GM18498 (cell line): Measurements from ENCODE around the gene ROR1.

Experiments
- ATAC-seq: cut with Tn5 transposase; IDR thresholded peaks from one replicate; pipeline ENCODE4 v1.9.1; 2021; ENCODE audit warnings: mild to moderate bottlenecking, moderate library complexity; ENCODE audit not compliant: unreplicated experiment

The ROR1 gene

GRCh38 chr1:64046243-64046642 is 272.4 kb downstream of the ROR1 start:
- no peak for ATAC-seq

GRCh38 chr1:64046891-64047290 is 273.1 kb downstream of the ROR1 start:
- ATAC-seq: no peak

- ATAC-seq: no peak
Measured at GRCh38 chr1:64047549-64047996, 273.8 kb downstream of the ROR1 start.

GRCh38 chr1:64049900-64050540 is 276.2 kb downstream of the ROR1 start:
- no peak for ATAC-seq

GRCh38 chr1:64050601-64051000 is 276.8 kb downstream of the ROR1 start:
- no peak for ATAC-seq

- ATAC-seq: no peak
Measured at GRCh38 chr1:64051796-64052195, 278.0 kb downstream of the ROR1 start.

- no peak for ATAC-seq
Measured at GRCh38 chr1:64052777-64053176, 279.0 kb downstream of the ROR1 start.

GRCh38 chr1:64055310-64055709 is 281.5 kb downstream of the ROR1 start:
- ATAC-seq: no peak

- ATAC-seq: no peak
Measured at GRCh38 chr1:64059556-64059955, 285.7 kb downstream of the ROR1 start.

GRCh38 chr1:64060611-64061302 is 286.9 kb downstream of the ROR1 start:
- no peak for ATAC-seq

GRCh38 chr1:64061430-64062104 is 287.8 kb downstream of the ROR1 start:
- ATAC-seq: no peak

- no peak for ATAC-seq
Measured at GRCh38 chr1:64062529-64062928, 288.7 kb downstream of the ROR1 start.

- no peak for ATAC-seq
Measured at GRCh38 chr1:64062941-64063581, 289.2 kb downstream of the ROR1 start.

GRCh38 chr1:64065571-64065970 is 291.8 kb downstream of the ROR1 start:
- ATAC-seq: no peak

GRCh38 chr1:64072089-64072793 is 298.4 kb downstream of the ROR1 start:
- no peak for ATAC-seq

GRCh38 chr1:64073705-64074104 is 299.9 kb downstream of the ROR1 start:
- no peak for ATAC-seq

- ATAC-seq: no peak
Measured at GRCh38 chr1:64074767-64075166, 300.9 kb downstream of the ROR1 start.

GRCh38 chr1:64077281-64077940 is 303.6 kb downstream of the ROR1 start:
- no peak for ATAC-seq

GRCh38 chr1:64080941-64081562 is 307.2 kb downstream of the ROR1 start:
- no peak for ATAC-seq

- ATAC-seq: no peak
Measured at GRCh38 chr1:64082459-64082858, 308.6 kb downstream of the ROR1 start.
